Right atrium auricular region (tissue), 2 donors: ENCODE measurements around the gene SLC18A3. TPM values are rescaled to one million over a fixed set of nuclear protein-coding genes. Genes with fewer than 3 reads are reported as not detected.
A peak's percentile ranks its signal among the peaks of the same experiment; 100 is the strongest.

Source experiments
- DNase-seq: peaks from one replicate; pipeline ENCODE4 v3.0.0-alpha.2; 2019; ENCODE audit warnings: low spot score
- H3K27ac ChIP-seq, 2 donors: fragments of 200-600 bp; sonication (generic); 1 replicate in 1 of 2; 2 replicates in 1 of 2; pipeline ENCODE4 v1.5.1; 2016 to 2019
- H3K27me3 ChIP-seq, 2 donors: fragments of 200-600 bp; sonication (generic); one replicate each; pipeline versions ENCODE4 v1.5.1 to v1.6.0; 2017 to 2019
- H3K36me3 ChIP-seq: fragments of 200-600 bp; sonication (generic); one replicate; pipeline ENCODE4 v1.5.1; 2016
- H3K4me1 ChIP-seq, 2 donors: fragments of 200-600 bp; sonication (generic); one replicate each; pipeline versions ENCODE4 v1.5.1 to v1.6.0; 2017 to 2019
- H3K4me3 ChIP-seq, 2 donors: fragments of 200-600 bp; sonication (generic); 1 replicate in 1 of 2; 2 replicates in 1 of 2; pipeline ENCODE4 v1.5.1; 2017 to 2019; ENCODE audit warnings: mild to moderate bottlenecking in 1 of 2, moderate library complexity in 1 of 2
- H3K9me3 ChIP-seq, 2 donors: fragments of 200-600 bp; sonication (generic); one replicate each; pipeline ENCODE4 v1.5.1; 2019
- total RNA-seq, 2 donors: library from RNA; depleted of rRNA; stranded (reverse); fragments of >200 nt; gene quantifications; one replicate each; pipeline ENCODE4 v1.1.0, GENCODE V29; 2016
- TF ChIP-seq, protein P1 (sequence below), 2 donors: fragments of 200-600 bp; sonication (generic); IDR thresholded peaks; one replicate each; pipeline ENCODE4 v1.5.1; 2019; ENCODE audit warnings: antibody characterized with exemption in 2 of 2

SLC18A3 gene
- total RNA-seq, 2 donors from 2014 or later = not detected

DNA sequence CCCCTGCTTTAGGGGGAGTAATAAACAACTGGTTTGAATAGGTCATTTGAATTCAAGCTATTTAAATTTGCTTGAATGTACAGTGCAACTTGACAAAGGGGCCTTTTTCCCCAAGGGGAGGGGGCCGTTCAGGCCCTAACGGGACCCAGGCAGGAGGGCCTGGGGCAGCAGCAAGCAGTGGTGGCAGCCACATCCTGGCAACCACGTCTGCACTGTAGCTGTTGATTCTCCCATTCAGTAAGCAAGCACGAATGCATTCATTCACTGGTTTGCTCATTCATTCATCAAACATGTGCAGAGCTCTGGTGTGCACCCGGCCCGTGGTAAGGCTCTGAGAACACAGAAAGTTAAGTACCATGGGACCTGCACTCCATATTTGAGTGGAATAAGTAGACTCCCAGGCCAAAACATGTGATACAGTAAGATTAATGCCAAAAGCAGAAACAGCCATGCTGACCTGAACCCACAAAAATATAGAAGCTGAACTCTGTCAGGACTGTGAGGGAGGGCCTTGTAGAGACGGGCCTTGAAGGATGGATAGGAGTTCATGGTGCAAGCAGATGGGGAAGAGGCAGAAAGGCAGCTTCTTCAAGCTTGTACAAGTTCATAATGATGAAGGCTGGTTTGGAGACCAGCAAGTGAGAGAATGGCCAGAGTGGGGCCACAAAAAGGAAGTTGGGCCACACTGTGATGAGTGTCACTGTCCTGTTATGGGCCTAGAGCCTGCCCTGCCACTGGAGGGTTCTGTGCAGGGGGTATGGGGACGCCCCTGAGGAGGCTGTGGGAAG, 40.0 kb downstream of the SLC18A3 start:
- H3K27ac ChIP-seq = no peak overlapping the region
- peak; percentile 44 for DNase-seq
- TF ChIP-seq, protein P1, sequence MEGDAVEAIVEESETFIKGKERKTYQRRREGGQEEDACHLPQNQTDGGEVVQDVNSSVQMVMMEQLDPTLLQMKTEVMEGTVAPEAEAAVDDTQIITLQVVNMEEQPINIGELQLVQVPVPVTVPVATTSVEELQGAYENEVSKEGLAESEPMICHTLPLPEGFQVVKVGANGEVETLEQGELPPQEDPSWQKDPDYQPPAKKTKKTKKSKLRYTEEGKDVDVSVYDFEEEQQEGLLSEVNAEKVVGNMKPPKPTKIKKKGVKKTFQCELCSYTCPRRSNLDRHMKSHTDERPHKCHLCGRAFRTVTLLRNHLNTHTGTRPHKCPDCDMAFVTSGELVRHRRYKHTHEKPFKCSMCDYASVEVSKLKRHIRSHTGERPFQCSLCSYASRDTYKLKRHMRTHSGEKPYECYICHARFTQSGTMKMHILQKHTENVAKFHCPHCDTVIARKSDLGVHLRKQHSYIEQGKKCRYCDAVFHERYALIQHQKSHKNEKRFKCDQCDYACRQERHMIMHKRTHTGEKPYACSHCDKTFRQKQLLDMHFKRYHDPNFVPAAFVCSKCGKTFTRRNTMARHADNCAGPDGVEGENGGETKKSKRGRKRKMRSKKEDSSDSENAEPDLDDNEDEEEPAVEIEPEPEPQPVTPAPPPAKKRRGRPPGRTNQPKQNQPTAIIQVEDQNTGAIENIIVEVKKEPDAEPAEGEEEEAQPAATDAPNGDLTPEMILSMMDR (IDR thresholded peaks at IDR 0.05) = no peak
- no peak overlapping the region for H3K4me3 ChIP-seq
- no peaks in the 10 kb centered on the region for H3K4me1 ChIP-seq
- H3K27me3 ChIP-seq = no peaks in the 10 kb centered on the region
- H3K9me3 ChIP-seq = no peaks in the 10 kb centered on the region
- H3K36me3 ChIP-seq = no peaks in the 10 kb centered on the region

DNA sequence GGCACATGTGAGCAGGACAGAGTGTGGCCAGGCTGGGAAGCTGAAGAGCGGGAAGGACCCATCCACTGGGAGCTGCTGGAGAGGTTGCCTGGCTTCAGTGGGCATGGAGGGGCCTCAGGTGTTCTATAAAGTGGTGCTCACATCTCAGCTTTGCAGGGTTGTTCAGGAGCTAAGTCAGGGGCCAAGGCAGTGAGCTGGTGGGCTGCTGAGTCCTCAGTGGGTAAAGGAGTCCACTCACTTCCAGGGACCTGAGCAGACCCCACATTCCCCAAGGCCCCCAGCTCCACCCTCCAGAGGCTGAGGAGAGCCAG, 40.6 kb downstream of the SLC18A3 start:
- H3K27me3 ChIP-seq = no peaks in the 10 kb centered on the region
- H3K36me3 ChIP-seq = no peaks in the 10 kb centered on the region
- no peak for DNase-seq
- no peak overlapping the region for H3K27ac ChIP-seq
- H3K4me3 ChIP-seq = no peak overlapping the region
- no peaks in the 10 kb centered on the region for H3K9me3 ChIP-seq
- no peaks in the 10 kb centered on the region for H3K4me1 ChIP-seq
- TF ChIP-seq, protein P1 (IDR thresholded peaks at IDR 0.05) = no peak

DNA sequence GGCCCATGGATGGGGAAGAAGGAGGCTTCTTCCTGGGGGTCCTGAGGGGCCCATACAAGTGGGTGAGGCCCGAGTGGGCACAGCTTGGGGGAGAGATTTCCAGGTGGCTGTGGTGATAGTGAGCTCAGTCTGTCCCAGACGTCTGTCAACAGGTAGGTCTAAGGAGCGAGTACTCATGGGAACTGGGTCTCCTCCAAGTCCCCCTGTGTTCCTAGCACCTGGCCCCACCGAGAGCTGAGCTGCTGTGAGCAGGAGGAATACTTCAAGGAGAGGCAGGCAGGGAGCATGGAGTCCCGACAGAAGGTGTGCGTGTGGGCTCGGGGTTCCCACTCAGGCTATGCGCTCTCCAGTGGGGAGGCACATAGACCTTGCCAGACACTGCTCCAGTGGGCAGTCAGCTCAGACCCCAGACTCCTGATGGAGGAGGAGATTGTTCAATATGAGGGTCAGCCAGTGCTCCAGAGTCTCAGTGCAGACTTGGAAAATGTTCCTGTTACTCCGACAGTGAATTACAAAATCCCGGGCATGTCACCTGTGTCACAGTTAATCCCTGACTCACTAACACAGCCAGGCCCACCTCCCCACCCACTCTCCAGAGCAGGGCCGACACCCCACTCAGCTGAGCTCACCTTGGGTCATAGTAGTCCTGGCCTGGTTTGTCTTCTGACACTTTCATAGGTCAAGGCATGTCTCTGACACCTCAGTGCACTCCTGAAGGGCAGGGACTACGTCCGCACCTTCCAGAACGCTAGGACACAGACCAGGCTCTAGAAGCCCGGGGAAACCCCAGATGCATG, 41.1 kb downstream of the SLC18A3 start:
- no peaks in the 10 kb centered on the region for H3K9me3 ChIP-seq

DNA sequence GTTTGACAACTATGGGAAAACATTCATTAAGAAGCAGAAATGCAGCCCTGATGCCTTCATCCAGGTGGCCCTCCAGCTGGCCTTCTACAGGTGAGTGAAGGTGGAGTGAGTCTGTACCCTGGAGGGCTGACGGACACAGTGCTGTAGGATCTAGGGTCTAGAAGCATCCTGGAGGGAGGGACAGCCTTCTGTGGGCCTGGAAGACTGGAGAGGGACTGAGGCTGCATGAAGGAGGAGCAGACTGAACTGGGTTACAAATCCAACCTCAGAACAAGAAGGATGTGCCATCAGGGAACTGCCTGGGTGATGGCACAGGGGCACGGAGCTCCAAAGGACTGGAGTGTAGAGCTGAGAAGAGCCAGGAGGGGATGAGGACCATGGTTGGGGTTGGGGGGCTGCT, 41.8 kb downstream of the SLC18A3 start:
- H3K27ac ChIP-seq = no peak overlapping the region
- H3K9me3 ChIP-seq = no peaks in the 10 kb centered on the region
- no peaks in the 10 kb centered on the region for H3K27me3 ChIP-seq
- no peaks in the 10 kb centered on the region for H3K36me3 ChIP-seq
- no peaks in the 10 kb centered on the region for H3K4me1 ChIP-seq
- DNase-seq = peak; percentile 50
- TF ChIP-seq, protein P1 (IDR thresholded peaks at IDR 0.05) = no peak
- no peak overlapping the region for H3K4me3 ChIP-seq

More for the DNA sequence above, 41.1 kb downstream of the SLC18A3 start:
- peak; percentile 52 for DNase-seq
- H3K4me3 ChIP-seq = no peak overlapping the region
- TF ChIP-seq, protein P1 (IDR thresholded peaks at IDR 0.05) = no peak
- H3K4me1 ChIP-seq = no peaks in the 10 kb centered on the region
- no peaks in the 10 kb centered on the region for H3K27me3 ChIP-seq
- no peaks in the 10 kb centered on the region for H3K36me3 ChIP-seq
- no peak overlapping the region for H3K27ac ChIP-seq

DNA sequence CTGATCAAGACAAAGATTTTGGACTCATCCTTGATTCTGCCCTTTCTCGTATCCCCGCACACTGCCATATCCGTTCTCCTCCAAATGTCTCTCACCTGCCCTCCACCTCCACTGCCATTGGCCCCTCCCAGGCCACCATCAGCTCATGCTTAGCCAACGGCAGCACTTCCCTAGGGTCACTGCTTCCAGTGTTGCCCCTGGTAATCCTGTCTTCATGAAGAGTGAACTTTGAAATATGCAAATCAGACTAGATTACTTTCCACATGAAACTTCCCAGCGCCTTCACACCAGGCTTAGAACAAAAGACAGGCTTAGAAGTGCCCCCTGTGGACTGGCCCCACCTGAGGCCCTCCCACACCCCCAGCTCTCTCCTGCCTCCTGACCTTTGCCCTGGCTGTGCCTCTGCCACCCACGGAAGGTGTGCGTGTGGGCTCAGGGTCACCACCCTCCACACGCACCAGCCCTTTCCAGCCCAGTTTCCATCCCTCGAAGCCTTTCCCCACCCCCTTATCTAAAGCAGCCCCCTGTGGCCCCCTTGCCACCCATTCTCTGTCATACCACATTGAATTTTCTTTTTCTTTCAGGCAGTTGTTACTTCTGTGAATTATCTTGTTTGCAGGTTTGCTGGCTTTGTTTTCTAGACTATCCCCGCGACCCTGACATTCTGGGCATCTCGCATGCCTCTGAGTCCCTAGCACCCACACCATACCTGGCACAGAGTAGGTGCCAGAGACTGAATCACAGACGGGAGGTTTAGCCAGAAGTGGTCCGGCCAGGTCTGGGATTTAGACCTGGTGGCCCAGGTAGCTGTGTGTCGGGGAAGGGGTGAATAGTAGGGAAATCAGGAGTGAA, 42.5 kb downstream of the SLC18A3 start:
- no peak overlapping the region for H3K4me3 ChIP-seq
- TF ChIP-seq, protein P1 (IDR thresholded peaks at IDR 0.05) = no peak
- no peaks in the 10 kb centered on the region for H3K36me3 ChIP-seq
- no peaks in the 10 kb centered on the region for H3K9me3 ChIP-seq
- DNase-seq = no peak
- no peaks in the 10 kb centered on the region for H3K27me3 ChIP-seq
- no peaks in the 10 kb centered on the region for H3K4me1 ChIP-seq
- no peak overlapping the region for H3K27ac ChIP-seq
